HT1080 (cell line): ENCODE measurements around the gene CMTR1. TPM values are rescaled to one million over a fixed set of nuclear protein-coding genes. Genes with fewer than 3 reads are reported as not detected.

Experiments used
- DNase-seq: peaks from one replicate; pipeline ENCODE4 v3.0.0-alpha.2; 2015; ENCODE audit warnings: low read depth
- total RNA-seq: library from RNA; depleted of rRNA; stranded (reverse); fragments of >200 nt; shearing (Covaris generic); gene quantifications from 2 replicates; pipeline ENCODE4 v1.2.3, GENCODE V29; 2014

CMTR1 gene
- total RNA-seq, 1 experiment from 2014 or later = 27.3 TPM

DNA sequence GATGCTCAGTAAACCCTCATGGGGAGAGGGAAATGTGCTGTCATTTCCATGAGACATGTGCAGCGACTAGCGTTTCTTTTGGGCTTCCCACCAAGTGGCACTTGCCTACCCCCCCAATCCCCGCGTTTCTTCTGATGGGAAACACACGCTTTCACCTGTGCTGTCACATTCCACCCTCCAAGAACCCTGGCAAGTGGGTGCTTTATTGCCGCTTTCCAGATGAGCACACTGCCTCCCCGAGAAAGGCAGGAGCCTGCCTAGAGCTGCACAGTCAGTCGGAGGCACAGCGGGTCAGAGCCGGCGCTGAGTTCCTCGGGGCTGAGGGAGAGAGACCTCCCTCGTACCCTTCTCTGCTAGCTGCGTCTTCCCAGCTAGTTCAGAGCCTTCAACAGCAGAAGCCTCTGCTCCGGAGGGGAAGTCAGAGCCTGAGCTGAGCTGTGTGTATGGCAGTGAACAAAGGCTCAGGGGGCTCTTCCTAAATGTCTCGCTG lies 78.9 kb downstream of the CMTR1 start:
- DNase-seq = no peak

DNA sequence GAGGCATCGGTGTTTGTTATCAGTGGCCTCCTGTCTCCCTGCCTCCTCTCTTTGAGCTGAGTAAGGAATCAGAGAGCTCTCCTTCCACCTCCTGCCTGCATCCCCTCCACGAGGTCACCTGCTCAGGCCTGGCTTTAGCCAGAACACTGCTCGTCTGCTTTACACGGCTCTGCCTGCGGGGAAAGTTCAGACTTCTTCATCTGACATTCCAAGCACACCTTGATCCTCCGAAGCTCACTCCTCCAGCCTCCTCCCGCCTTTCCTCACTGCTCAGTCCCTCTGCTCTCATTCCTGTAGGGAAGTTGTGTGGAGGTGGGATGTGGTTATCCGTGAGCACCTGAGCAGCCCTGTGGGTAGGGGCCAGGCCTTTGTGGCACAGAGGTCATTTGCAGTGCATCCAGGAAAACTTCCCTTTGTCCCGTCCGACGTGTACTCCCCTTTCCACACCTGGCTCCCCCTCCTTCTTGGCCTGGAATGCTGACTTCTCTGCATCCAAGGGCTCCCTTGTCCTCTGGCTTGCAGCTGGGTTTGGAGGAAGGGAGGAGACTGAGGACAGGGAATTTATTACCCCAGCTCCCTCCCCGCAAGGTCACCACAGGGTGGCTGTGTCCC lies 79.5 kb downstream of the CMTR1 start:
- no peak for DNase-seq

DNA sequence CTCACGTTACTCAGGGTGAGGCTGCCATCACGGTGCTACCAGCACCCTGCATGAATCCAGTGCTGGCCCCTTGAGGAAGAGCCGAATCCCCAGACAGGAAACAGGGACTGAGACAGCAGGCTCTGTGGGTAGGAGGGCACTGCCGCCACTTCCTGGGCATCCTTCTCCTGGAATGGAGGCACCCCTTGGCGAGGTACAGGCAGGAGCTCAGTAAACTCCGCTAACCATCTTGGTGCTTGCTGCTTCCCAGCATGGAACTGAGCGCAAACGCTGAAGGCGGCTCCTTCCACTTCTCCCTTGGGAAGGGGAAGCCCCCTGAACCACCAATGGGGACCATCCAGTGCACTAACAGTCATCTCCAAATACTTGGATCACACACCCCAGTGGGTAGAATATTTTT lies 80.1 kb downstream of the CMTR1 start:
- no peak for DNase-seq

DNA sequence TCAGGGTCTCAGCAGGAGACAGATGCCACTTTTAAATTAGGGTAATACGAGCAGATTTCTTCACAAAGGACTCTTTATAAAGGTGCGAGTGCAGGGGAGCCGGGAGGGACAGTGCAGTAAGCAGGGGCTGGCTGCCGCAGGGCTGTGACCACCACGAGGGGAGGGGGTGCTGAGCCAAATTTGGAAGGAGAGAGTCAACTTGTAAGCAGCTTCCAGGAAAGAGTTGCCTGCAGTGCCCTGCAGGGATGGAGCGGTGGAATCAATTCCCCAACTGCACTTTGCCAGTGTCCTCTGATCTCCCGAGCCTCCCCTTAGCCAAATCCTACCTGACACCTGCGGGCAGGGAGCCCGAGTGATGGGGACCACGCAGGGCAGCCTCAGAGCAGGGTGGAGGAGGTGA lies 80.6 kb downstream of the CMTR1 start:
- DNase-seq = no peak

DNA sequence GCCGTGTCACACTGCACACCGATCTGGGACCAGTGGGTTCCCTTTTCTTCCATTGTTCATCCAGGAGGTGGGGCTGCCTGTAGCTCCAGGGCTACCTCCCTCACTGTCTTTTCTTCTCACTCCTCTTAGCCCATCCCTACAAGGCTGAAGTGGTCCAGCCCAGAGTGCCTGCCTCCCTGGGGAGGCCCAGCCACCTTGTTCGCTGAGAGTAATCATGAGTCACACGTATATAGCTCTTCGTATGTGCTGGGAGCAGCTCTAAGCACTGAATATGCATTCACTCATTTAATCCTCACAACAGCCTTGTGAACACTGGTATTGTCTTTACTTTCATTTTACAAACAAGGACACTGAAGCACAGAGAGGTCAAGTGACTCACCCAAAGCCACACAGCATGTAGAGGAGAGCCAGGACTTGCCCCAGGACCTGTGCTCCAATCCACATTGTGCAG lies 81.3 kb downstream of the CMTR1 start:
- peak; percentile 80 for DNase-seq

DNA sequence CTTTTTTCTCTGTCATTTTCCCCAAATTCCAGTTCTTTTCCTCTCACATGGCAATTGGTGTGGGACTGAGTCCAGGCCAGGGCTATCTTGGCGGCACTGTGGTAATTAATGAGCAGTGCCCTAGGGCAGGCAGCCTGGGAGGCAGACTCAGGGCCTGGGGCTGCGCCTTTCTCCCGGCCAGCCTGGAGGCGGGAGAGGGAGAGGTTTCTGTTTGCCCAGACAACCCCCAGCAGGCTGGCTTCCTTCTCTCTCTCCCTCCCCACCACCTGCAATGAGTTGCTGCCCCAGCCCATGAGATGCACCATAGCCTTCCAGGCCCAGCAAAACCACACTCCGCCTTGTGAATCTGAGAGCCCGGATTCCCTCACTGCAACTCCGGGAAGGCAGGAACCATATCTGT lies 81.8 kb downstream of the CMTR1 start:
- no peak for DNase-seq

DNA sequence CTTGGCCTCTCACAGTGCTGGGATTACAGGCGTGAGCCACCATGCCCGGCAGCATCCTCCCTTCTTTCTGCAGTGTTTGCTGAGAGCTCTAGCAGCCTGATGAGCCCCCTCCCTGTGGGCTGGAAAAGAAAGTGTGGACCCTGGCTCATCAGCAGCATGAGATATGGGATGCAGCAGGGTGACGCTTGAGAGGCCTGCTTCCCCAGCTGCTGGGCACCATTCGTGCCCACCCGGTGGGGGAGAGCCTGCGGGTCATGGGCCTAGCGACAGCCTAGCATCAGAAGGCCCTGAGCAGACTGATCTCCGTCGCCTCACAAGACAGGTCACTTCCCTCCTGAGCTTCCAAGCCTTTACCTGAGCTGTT lies 82.7 kb downstream of the CMTR1 start:
- no peak for DNase-seq

DNA sequence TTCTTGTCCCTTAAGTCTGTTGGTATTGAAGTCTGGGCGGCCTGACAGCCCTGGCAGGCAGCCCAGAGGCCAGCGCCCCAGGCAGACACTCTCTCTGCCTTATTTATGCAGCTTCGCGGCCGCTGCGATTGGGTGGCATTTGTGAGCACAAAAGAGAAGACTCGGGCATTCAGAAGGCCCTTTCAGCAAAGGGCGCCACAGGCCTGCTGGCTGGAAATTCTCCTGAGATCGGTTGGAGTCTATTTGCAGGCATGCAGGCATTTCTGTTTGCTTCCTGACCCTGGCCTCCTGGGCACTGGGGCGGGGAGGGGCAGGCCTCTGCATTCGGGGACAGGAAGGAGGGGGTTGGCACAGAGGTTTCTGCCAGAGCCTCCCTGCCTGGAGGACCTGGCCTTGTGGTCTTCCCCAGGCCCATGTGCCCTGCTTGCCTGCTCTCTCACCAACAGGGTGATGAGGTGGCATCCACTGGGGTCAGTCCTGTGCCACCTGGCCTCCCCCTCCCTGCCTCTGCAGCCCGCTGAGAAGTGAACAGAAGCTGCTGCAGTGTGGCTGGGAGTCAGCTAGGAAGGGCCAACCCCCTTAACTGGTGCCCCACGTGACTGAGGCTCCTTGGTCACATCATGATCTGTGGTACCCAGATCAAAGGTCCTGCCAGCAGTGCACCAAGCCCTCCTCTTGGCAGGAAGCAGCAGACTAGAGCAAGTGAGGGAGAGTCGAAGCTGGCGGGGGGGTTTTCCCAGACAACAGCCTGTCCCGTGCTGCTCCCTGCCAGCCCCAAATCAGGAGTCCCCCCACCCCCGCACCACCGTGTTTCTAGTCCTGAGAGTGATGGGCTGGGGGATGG lies 83.3 kb downstream of the CMTR1 start:
- DNase-seq = no peak

DNA sequence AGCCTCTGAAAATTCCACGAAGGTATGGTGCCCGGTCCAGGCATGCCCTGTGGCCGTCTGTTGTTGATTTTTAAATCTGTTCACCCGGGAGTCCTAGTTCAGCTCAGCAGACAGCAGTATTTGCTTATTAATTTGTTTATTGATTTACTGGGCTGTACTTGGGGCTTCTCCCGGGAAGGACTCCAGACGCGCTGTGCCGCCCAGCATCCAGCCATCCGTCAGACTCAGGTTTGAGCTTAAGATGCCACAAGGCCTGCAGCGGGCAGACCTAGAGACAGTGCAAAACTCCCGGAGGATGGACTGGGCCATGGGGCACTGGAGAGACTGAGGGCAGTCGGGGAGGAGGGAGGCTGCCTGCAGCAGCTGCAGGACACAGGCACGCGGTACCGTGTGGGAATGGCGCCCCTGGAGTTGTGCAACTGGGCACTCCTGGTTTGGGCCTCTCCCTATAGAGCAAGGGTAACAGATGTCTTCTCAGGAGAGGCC lies 83.9 kb downstream of the CMTR1 start:
- DNase-seq = no peak

DNA sequence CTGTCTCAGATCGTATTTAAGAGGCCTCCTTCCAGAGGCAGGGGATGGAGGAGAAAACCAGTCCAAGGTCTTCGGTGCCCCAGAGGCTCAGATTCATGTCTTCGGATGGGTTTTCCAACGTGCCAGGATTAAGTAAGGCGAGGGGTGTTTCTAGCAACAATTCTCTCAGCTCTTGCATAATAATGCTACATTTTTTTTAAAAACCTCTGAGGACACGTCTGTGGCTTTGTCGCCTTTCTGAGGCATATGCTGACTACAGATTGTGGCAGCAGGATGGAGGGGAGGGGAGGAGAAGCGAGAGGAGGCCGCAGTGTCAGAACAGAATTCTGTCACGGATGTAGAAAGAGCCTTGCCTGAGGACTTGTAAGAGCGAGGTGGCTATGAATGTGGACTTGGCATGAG lies 84.4 kb downstream of the CMTR1 start:
- no peak for DNase-seq

DNA sequence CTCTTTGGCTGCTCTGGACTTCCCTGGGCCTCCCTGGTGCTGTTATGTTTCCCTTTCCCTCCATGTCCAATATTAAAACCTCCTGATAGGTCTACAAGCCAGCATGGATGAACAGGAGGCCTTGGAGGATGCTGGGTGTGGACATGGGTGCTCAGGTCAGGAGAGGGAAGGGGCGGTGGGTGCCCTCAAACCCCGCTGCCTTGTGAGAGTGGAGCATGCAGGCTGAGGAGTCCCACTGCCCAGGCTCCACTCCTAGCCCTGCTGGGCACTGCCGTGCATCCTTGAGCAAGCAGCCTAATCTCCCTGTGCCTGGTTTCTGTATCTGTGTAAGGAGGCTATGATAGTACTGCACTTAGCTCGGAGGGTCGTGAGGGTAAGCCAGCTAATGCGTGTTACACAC lies 85.1 kb downstream of the CMTR1 start:
- no peak for DNase-seq

DNA sequence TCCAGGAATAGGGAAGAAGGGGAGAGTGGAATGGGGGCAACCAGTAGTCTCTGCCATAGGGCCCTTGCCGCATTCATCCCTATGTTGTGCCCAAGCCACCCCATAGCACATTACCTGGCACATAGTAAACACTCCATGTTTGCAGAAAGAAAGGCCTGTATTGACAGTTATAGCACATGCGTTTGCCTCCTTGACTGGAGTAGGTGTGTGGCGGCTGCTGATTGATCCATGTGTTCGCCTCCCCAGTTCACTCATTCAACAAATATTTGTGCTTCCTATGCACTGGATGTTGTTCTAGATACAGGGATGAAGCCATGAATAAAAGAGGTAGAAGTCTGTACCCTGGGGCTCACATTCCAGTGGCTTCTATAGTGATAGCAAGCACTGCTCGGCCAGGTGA lies 86.4 kb downstream of the CMTR1 start:
- DNase-seq = no peak

DNA sequence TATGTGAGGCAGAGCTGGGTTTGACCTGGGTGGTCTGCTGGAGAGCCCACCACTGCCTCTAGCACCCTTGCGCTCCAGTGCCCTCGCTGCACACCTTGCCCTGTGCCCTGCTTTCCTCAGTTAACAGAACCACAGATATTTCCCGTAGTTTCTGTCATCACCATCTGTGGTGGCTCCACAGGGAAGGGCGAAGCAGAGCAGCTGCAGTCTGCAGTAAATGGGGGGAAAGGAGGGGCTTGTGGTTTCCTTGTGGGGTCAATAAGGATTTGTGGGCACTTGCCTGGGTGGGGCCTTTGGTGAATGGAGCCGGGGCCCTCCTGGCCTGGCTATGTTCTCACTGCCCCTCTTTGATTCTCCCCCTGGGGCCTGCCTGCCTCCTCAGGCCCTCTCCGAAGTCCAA lies 87.9 kb downstream of the CMTR1 start:
- no peak for DNase-seq

DNA sequence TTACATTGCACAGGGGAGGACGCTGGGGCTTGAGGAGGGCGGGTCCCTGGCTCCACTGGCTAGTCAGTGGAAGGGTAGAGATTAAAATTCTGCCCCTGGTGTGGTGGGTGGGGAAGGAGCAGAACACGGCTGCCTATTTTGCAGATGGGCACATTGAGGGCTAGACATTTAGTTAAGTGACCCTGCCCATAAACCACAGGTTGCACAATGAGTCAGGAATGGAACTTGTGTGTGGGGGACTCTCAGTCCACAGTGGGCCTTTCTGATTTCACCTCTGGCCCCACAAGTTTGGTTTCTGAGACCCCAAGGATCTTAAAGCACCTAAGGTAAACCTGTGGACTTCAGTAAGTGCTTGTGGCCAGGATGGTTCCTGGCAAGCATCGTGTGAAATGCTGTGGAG lies 88.7 kb downstream of the CMTR1 start:
- DNase-seq = no peak

DNA sequence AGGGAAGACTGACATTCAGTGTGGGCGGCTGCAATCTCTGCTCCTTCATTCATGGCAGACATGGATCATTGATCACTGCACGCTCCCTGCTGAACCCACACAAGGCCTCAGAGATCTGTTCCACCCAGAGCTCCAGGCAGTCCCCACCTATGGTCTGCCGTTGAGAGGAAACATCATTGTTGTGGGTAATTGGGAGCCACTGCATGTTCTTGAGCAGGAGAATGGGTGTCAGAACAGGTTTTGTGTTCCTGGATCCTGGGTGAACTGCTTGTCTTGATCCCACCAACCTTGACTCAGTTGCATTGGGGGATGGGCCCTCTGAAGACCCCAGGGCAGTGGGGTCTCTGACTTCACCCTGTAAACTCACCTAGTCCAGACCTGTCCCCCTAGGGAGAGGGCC lies 89.8 kb downstream of the CMTR1 start:
- DNase-seq = no peak

DNA sequence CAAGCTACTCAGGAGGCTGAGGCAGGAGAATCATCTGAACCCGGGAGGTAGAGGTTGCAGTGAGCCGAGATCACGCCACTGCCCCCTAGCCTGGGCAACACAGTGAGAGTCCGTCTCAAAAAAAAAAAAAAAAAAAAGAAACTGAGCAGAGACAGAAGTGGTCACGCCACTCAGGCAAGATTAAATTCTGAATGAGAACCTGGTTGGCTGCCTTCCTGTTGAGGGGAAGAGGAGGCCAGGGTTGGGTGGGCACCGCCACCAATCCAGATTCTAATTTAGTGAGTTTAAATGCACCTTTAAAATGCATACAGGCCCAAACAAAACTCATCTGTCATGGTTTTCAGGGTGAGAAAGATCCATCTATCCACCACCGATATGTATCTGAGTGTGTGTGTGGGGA lies 90.4 kb downstream of the CMTR1 start:
- no peak for DNase-seq

DNA sequence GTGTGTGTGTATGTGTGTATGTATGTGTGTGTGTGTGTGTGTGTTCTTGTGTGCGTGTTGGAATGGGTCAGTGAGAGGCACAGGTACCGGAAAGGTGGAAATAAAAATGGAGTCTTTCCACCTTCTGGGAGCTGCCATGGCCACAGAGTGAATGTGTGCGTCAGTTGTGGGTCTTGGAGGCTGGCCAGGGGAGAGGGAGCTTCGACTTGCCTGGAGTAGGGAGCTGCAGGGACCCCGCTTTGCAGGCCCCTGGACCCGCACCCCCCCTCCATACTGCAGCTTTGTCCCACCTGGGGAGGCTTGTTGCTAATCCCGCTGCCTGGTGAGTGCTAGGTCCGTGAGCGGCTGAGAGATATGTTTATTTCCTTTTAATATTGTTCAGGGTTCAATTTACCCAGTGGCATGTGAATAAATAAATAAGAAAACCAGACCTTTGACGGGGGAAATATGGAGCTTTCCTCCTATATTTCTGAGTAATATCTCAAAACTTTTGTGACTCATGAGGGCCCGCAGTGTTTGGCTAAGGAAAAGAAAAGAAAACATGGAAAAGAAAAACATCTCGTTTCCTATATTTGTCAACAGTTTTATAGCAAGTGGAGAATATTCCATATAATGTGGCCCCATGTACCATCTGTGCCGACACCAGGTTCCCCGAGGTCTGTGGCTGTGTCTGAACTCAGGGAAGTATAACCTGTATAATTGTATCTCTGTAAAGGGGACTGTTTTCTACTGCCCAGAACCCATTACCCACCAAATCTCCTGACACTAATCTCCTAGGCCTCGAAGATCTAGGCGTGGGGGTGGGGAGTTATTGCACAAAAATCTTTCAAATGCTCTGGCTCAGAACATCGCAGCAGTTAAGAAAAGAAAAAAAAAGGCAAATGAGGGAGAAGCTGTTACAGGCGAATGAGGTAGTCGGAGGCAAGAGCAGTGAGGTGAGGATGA lies 91.3 kb downstream of the CMTR1 start:
- DNase-seq = no peak

DNA sequence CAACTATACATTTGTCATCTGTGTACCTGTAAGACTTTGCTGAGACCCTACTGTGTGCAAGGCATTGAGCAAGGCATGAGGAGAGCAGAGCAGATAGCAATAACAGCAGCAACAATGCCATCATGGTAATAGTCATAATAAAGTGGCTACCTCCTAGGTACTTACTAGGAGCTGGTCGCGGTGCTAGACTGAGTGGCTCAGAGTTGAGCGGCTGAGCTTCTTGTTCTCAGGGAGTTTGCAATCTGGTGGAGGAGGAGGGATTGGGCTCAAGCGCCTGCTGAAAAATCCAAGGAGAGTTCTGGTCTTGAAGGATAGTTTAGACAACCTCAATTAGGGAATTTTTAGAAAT lies 91.9 kb downstream of the CMTR1 start:
- DNase-seq = no peak

DNA sequence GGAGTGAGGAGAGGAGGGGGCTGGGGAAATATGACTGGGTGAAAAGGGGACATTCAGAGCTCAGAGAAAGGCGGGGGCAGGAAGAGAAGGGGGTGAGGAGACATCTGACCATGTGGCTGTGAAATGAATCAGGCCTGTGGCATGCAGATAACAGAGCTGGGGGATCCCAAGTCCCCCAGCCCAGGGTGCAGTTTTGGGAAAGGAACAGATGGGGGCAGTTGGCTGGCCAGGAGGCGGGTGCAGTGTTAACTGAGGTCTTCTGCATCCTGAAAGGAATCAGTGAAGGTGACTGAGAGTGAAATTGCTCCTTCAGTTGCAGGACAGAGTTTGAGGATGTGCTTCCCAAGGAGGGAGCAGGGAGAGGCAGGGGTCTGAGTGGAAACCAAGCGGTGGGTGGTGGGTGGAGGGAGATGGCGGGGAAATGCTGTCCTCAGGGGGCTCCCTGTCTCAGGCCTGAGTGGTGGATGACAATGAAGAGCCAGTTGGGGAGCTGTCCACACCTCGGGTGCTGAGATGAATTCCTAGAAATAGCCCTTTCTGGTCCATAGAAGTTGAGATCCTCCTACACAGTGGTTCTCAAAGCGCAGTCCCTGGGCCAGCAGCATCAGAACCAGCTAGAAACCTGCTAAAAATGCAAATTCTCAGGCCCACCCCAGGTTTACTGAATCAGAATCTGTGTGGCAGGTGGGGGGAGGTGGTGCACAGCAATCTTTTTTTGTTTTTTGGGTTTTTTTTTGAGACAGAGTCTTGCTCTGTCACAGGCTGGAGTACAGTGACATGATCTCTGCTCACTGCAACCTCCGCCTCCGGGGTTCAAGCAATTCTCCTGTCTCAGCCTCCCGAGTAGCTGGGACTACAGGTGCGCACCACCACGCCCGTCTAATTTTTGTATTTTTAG lies 92.7 kb downstream of the CMTR1 start:
- DNase-seq = no peak

DNA sequence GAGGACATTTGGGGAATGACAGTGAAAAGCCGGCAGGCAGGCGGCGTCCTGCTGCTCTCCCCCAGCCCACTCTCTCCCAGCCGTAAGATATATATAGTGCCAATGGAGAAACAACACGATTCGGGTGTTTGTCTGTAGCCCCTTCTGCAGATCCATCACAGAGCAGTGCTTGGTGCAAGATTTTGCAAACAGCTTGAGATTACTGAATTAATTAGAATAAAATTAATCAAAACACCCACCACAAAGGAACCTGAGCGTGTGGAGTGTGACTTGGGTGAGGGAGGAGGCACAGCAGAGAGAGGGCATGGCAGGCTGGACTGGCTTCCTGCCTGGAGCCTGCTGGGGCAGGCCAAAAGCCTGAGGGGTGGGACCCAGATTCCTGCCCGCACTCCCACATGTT lies 95.5 kb downstream of the CMTR1 start:
- no peak for DNase-seq

DNA sequence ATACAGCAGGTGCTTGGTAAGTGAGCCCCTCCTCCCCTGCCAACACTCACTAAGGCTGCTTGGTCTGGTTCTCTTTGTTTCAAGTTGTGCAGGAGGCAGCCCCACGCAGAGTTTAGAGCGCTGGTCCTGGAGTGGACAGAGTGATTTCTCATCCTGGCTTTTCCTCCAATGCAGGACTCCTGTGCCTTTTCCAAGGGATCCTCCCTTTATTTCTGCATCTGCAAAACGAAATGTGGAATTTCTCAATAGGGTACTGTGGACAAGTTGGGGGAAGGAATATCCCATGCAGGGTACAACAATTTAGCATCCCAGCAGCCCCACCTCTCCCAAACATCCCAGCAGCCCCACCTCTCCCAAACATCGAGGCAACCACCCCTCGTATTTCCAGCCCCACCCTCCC lies 97.3 kb downstream of the CMTR1 start:
- no peak for DNase-seq
